Endothelial cell of umbilical vein (primary cell): ENCODE data around the gene FERMT2.

ENCODE experiments used
- EZH2 ChIP-seq: IDR thresholded peaks from 2 replicates; pipeline ENCODE4 v1.6.1; 2012; ENCODE audit warnings: borderline replicate concordance, low read depth, mild to moderate bottlenecking, moderate library complexity, low read length, inconsistent platforms; ENCODE audit not compliant: severe bottlenecking
- MYC ChIP-seq: IDR thresholded peaks from one replicate; pipeline ENCODE4 v1.6.1; 2011; ENCODE audit warnings: mild to moderate bottlenecking, low read depth, low read length
- POLR2A ChIP-seq: IDR thresholded peaks from 2 replicates; pipeline ENCODE4 v1.6.1; 2012; ENCODE audit warnings: low read depth, mild to moderate bottlenecking, control low read depth, low read length
- POLR2AphosphoS5 ChIP-seq: IDR thresholded peaks from 2 replicates; pipeline ENCODE4 v1.6.1; 2012; ENCODE audit warnings: low read depth, mild to moderate bottlenecking, control low read depth, low read length, moderate library complexity; ENCODE audit not compliant: insufficient read depth
- TF ChIP-seq, protein P1 (sequence below), 2 donors: IDR thresholded peaks; 1 replicate in 1 of 2; 2 replicates in 1 of 2; pipeline ENCODE4 v1.5.1; 2011; ENCODE audit warnings: low read length in 2 of 2, mild to moderate bottlenecking in 2 of 2, moderate library complexity in 2 of 2, control low read depth in 1 of 2, inconsistent platforms in 1 of 2, low read depth in 1 of 2; ENCODE audit not compliant: insufficient read depth in 1 of 2; ENCODE audit errors: extremely low read depth in 1 of 2
- TF ChIP-seq, protein P2 (sequence below): IDR thresholded peaks from 2 replicates; pipeline ENCODE4 v1.6.1; 2011; ENCODE audit not compliant: insufficient read depth, insufficient read length

DNA sequence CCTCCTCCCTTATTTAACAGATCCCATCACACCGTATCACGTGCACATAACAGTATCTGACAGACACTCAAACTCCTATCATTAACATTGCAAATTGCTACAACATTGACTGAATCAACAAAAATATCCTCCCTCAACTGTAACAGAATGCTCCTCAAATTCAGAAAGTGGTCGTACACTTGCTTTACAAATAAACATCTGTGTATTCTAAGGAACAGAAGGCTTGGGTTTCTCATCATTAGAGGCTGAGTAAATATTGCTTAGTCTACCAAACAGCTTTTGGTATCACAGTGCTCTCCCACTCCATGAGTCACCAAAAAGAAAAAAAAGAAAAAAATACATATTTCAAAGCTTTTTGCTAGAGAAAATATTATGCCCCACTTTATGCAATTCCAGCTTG is 23.9 kb downstream of the FERMT2 start:
- TF ChIP-seq, protein P1, sequence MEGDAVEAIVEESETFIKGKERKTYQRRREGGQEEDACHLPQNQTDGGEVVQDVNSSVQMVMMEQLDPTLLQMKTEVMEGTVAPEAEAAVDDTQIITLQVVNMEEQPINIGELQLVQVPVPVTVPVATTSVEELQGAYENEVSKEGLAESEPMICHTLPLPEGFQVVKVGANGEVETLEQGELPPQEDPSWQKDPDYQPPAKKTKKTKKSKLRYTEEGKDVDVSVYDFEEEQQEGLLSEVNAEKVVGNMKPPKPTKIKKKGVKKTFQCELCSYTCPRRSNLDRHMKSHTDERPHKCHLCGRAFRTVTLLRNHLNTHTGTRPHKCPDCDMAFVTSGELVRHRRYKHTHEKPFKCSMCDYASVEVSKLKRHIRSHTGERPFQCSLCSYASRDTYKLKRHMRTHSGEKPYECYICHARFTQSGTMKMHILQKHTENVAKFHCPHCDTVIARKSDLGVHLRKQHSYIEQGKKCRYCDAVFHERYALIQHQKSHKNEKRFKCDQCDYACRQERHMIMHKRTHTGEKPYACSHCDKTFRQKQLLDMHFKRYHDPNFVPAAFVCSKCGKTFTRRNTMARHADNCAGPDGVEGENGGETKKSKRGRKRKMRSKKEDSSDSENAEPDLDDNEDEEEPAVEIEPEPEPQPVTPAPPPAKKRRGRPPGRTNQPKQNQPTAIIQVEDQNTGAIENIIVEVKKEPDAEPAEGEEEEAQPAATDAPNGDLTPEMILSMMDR (IDR thresholded peaks at IDR 0.05; ENCODE audit: extremely low read depth in 1 of 2, insufficient read depth in 1 of 2, low read depth in 1 of 2, low read length in 2 of 2) = no peak
- TF ChIP-seq EZH2 (no peak), MYC (no peak), POLR2AphosphoS5 (no peak), POLR2A (no peak)
- TF ChIP-seq, protein P2, sequence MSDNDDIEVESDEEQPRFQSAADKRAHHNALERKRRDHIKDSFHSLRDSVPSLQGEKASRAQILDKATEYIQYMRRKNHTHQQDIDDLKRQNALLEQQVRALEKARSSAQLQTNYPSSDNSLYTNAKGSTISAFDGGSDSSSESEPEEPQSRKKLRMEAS = no peak
